Placental epithelial cell (primary cell): ENCODE results near the gene ZNRF2. TPM values are rescaled to one million over a fixed set of nuclear protein-coding genes. Genes with fewer than 3 reads are reported as not detected.

ENCODE experiments used
- small RNA-seq: library from RNA; depleted of rRNA; stranded (forward); fragments of <200 nt; gene quantifications from one replicate; pipeline ENCODE3, GENCODE V24; 2012
- total RNA-seq: library from RNA; depleted of rRNA; stranded (reverse); fragments of >200 nt; gene quantifications from 2 replicates; pipeline ENCODE4 v1.2.3, GENCODE V29; 2012

Gene ZNRF2
- total RNA-seq: 13.0 and 20.2 TPM in 2 replicates

DNA sequence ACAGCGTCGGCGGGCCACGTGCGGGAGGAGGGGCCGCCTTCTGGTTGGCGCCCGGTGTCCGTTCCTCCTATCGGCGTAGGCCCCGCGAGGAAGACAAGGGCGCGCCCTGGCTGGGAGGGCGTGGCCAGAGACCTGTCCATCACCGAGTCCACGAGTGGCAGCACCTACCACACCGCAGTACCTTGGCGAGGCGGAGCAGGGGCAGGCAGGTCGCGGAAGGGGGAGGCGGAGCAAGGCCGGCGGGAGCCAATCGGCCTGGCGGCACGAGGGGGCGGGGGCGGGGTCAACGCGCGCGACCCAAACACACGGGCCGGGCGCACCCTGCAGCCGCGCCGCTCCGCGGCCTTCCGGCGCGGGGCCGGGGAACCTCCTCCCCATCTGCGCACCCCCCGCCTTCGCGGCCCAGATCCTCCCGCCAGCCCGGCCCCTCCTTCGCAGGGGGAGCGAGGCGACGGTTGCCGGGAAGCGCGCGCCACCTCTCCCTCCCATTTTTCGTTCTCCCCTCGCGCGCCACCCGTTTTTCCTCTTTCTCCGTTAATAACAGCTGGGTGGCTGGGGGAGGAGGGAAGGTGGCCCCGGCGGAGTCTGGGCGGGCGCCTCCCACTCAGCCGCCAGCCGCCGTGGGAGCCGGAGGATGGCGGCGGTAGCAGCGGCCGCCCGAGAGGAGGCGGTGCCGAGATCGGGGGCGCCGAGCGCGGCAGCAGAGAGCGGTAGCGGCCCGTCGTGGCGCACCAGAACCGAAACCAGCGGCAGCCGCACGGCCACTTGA lies at the start of gene ZNRF2:
Gene ZNRF2, plus strand, starts transcription at position 300 of the 769 bp plus-strand sequence. CDS start 761 bp downstream, outside the sequence.

Small RNAs within 50 kb of the gene (small RNA-seq; reads per million reads assigned to genes)
- gene MIR550A1: not detected

Other genes starting within 250 kb of the ZNRF2 start
- gene MTURN, start 149.6 kb upstream of the ZNRF2 start, total RNA-seq: 6.6 and 15.3 TPM in 2 replicates
- 7.1 and 10.6 TPM in 2 replicates for gene NOD1, start 194.2 kb downstream of the ZNRF2 start, total RNA-seq
- 16.5 and 21.4 TPM in 2 replicates for gene GGCT, start 220.2 kb downstream of the ZNRF2 start, total RNA-seq